Stomach (tissue), 4 donors: ENCODE results near the gene NCMAP.

Experiments used
- POLR2A ChIP-seq, 4 donors: fragments of 450-650 bp; IDR thresholded peaks; one replicate each; pipeline ENCODE4 v1.6.1; 2016; ENCODE audit warnings: antibody characterized with exemption in 4 of 4, control low read depth in 2 of 4, mild to moderate bottlenecking in 1 of 4, moderate library complexity in 1 of 4
- TF ChIP-seq, protein P1 (sequence below), 7 experiments: fragments of 450-650 bp in 4 of 7; fragments of 200-600 bp in 3 of 7; sonication (generic) in 3 of 7; IDR thresholded peaks; one replicate each; pipeline ENCODE4 v1.5.1; 2016 to 2019; ENCODE audit warnings: antibody characterized with exemption in 7 of 7, control low read depth in 2 of 7, mild to moderate bottlenecking in 1 of 7

DNA sequence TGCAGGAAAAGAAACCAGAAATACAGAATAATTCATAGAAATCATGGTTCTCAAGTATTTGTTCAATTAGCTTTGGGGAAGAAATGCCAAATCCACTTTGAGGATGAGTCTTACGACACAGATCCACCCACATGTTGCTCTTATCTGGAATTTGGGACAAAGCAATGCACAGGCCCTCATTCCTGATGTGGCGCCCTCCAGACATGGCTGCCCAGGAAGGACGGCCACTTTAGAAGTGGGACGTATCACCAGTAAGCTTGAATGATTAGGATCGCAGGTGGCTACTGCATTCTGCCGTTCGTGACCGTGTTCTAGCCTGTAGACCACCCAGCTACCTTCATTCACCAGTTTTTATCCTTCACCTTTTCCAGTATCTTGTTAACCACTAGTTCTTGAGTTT lies 20.1 kb upstream of the NCMAP start:
- TF ChIP-seq, protein P1, sequence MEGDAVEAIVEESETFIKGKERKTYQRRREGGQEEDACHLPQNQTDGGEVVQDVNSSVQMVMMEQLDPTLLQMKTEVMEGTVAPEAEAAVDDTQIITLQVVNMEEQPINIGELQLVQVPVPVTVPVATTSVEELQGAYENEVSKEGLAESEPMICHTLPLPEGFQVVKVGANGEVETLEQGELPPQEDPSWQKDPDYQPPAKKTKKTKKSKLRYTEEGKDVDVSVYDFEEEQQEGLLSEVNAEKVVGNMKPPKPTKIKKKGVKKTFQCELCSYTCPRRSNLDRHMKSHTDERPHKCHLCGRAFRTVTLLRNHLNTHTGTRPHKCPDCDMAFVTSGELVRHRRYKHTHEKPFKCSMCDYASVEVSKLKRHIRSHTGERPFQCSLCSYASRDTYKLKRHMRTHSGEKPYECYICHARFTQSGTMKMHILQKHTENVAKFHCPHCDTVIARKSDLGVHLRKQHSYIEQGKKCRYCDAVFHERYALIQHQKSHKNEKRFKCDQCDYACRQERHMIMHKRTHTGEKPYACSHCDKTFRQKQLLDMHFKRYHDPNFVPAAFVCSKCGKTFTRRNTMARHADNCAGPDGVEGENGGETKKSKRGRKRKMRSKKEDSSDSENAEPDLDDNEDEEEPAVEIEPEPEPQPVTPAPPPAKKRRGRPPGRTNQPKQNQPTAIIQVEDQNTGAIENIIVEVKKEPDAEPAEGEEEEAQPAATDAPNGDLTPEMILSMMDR (IDR thresholded peaks at IDR 0.05) = no peak
- TF ChIP-seq POLR2A (IDR thresholded peaks at IDR 0.05) = no peak
